Left hindlimb (tissue), 1 donor: ENCODE results near the gene SLC18A2.

ENCODE experiments used
- DNase-seq: peaks from one replicate; pipeline ENCODE4 v3.0.0-alpha.2; 2018

SLC18A2 gene

DNA sequence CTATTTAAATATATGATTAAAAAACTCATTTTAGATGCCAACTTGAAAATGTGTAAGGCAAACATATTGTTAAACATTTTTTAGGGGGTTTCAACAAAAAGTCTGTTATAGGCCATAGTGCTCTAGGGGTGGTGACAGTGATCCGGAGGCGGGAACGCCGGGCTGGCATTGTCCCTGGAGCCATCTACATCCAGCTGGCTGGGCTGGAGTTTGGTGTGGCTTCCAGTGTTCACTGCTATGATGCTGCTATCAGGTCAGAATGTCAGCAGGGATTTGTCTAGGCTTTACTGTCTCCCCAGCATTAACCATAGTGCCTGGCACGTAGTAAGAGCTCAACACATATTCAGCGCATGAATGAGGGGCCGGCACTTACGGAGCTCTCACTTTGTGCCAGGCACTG lies 1.9 kb upstream of the SLC18A2 start:
- no peak for DNase-seq

DNA sequence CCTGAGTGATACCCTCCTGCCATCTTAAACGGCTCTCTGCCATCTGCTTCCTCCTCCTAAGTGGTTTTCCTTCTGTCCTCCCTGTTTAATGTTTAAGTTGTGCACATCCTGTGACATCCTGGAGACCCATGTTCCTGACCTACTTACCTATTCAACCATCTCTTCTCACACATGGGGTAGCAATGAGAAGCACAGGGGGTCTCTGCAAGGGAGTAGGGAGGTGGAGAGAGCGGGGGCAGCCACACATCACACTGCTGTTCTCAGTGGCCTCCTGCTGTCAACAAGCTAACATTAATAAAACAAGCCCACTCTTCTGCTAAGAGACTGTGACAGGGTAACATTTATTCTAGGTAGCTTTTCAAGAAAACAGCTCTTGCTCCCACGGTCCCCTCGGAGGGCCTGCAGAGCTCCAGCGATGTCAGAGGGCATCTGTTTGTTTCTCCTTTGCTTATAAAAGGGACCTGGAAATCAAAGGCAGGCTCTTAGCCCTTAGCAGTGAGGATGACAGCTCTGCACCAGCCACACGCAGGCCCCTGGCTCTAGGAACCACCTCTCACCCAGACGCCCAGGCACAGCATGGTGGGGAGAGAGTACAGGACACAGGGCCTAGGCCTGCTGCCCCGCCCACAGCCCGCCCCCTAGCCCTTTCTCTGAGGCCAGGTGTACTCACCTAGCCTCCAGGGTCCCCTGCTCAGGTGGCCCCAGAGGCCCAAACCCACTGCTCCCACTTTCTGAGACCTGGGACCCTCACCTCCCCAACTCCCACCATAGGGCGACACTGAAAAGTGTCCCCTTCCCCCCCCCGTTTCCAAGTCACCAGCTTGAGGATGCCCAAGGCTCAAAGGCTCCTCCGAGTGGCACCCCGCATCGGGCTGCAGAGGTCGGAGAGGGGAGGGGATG lies 943 bp upstream of the SLC18A2 start:
- no peak for DNase-seq

DNA sequence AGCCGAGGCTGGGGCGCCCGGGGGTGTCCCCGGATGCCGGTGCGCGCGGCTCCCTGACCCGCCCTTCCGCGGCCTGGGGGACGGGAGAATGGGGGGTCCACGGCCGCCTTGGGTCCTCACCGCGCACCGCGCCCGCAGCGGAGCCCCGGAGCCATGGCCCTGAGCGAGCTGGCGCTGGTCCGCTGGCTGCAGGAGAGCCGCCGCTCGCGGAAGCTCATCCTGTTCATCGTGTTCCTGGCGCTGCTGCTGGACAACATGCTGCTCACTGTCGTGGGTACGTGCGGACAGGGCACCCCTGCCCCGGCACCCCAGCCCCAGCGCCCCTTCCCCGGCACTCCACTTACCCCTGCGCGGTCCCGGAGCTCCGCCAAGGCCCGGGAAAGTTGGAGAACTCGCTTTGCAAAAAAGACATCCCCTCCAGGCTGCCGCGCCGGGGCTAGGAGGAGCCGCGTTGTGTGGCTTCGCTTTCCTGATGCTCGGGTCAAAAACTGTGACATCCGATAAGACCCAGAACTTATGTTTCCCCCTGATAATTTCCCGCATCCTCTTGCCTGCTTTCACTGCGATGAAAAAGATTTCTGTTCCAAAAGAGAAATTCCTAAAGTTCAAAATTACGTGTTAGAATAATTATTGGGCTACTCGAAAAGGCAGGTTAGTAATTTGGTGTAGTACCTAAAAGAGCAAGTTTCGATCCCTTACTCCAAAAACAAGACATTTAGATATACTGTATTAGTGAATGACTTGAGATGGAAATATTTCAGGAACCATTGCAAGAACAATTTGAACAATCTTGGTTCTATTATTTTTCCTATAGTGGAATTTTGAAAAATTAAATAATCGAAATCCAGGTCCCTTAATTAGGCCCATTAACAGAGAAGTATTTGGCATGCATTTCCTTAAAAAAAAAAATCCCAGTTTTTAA lies 888 bp downstream of the SLC18A2 start:
- DNase-seq, result no peak

DNA sequence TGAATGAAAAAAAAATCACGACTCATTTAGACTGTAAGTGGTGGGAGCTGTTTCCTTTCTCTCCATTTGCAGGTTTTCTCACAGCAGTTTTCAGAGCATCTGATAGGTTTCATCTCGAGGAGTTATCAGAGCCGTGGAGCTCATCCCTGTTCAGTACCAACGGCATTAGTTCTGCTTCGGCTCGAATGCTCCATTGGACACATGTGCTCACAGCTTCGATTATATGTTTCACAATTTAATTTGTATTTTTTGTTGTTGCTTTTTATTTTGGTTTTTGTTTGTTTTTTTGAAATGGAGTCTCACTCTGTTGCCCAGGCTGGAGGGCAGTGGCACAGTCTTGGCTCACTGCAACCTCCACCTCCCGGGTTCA lies 1.5 kb downstream of the SLC18A2 start:
- no peak for DNase-seq

DNA sequence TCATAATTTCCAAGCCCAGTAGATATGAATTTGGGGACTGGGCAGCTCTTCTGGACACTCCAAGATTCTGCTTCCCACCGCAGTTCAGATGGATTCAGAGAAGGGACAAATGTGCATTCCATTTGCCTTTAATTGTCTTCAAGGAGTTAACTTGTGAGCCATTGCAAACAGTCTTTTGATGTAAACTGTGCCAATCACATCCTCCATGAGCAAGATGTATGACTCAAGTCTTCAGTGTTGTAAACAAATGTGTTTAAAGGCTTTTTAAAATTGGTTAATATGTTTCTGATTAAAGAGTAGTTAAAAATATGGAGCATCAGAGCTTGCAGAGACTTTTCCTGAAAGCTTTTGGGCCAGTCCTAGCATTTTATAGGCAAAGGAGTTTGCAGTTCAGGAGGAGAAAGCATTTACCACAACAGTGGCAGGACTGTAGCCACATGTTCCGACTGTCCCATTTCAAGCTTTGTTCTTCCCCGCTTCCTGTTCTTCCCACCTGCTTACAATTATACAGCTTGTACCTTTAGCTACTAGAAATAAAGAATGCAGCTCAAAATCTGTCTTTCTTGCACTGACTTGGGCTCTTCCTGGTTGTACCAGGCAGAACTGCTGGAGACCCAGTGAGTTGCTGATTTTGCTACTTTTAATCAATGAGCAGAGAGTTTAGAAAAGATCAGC lies 6.2 kb downstream of the SLC18A2 start:
- no peak for DNase-seq

DNA sequence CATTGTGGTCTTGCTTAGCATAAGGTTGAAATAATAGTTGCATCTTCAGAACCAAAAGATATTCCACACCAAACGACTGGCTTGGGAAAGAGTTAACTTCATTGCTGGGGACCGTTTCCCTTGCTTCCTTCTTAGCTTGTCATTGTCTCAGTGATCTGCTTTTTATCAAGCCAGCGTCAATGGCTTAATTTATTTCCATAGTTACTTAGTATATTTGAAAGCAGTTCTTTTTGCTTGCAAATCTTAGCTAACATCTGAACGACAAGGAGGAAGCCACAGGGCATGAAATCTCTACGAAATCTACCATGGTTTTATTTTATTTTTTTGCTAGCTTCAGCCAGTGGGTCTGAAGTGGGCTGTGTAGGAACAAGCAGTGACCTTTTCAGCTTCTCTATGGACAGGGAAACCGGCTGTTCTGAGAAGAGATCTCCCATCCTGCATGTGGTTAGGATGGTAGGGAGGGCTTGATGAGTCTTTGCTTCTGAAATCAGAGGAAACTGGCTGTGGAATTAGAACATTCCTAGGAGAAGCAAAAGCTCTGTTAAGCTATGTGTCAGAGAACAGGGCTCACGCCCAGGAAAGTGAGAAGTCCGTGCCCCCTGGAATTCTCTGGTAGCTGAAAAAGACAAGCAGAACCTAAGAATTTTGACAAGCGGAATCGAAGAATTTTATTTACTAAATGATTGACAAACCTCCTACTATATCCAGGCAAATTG lies 8.0 kb downstream of the SLC18A2 start:
- no peak for DNase-seq

DNA sequence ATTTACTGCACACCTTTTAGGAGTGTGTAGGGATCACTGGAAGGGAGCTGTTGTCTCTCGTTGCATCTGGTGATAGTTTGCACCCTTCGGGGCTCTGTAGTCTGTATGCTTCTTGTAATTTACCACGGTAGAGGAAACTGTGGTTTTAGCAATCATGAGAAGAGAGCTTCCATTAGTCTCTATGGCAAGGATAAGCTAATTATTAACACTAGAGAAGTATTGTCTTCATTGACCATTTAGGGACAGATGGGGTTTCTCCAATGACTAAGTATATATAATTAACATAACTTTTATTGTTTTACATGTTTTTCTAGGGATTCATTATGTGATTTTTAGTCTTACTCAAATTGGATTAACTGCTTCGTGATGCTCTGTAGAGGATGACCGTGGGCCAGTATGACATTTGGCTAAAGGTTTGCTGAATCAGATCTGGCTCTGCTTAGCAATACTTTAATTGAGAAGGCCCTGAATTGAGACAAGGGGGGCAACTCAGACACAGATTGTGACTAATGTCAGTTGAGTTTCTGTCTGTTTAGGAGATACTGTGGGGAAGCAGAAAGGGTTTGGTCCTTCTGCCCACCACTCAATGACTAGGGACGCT lies 8.7 kb downstream of the SLC18A2 start:
- DNase-seq, result no peak

DNA sequence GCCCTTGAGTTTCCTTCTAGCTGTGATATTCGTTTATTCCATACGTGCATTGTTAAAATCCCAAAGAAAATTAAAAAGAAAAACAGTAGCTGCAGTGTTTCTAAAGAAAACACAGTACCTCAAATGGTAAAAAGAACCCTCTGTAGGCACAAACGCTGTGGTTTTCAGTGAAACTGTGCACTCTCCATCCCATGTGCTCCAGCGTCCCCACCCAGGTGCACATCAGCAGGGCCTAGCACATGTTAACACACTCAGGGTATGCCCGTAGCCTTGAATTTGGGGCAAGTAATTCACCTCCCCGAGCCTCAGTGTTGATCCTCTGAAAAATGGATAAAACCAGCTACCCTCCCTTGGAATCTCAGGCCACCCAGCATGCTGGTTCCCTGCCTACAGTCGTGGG lies 9.5 kb downstream of the SLC18A2 start:
- DNase-seq, result no peak

DNA sequence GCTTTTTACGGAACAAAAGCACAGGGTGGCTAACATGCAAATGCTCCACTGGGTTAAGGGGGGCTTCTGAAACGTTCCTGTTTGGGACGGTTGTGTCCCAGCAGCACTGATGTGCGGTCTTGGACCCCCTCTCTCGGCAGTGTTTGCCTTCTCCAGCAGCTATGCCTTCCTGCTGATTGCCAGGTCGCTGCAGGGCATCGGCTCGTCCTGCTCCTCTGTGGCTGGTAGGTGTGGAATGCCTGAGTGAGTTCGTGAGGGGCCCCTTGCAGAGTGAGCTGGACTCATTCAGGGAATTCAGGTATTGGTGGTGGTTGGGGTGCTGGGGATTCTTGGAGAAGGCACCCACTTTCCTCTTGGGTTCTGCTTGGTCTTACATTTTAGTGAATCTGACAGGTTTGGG lies 13.0 kb downstream of the SLC18A2 start:
- DNase-seq, result no peak

DNA sequence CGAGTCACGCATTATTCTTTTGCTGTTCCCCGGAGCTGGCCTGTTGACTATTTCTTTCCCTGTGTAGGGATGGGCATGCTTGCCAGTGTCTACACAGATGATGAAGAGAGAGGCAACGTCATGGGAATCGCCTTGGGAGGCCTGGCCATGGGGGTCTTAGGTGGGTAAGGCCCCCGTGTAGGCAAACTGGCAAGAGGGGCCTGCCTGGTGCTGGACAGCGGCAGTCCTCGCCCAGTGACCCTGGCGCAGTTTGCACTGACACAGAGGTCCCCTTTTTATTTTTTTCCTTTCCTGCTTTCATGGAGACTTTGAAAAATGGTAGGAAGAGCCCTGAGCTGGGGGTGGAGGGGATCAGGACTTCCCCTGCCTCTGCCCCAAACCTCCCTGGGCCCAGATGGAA lies 13.4 kb downstream of the SLC18A2 start:
- no peak for DNase-seq

DNA sequence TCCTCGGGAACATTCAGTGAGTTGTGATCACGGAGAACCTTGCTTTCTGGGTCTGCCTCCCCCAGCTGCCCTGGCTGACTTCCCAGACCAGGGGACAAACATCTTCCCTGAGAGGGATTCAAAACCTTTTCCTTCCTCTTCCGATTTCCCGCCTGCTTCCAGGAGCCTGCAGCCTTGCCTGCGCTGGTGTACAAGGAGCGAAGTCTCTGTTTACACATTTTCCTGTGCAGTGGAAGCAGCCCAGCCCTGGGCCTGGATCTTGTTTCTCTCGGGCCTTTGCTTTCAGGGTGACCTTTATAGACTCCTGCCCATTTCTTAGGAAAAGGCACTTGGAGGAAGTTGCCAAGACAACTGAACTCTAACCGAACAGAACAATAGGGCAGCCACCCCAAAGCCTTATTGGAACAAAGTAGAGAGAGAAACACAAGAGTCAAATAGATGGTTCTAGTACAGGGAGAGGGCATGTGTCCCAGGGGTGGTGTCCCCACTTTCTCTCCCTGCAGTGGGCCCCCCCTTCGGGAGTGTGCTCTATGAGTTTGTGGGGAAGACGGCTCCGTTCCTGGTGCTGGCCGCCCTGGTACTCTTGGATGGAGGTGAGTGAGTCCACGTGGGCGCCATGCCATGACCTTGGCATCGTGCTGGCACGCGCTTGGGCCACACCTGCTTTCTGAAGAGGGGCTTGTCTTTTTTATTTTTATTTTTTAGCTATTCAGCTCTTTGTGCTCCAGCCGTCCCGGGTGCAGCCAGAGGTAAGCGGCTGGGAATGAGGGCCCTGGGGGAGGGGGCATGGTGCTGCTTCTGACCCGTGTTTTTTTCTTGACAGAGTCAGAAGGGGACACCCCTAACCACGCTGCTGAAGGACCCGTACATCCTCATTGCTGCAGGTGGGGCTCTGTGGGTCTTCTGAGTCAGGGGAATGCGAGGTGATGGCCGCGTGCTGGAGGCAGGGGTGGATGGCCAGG lies 14.1 kb downstream of the SLC18A2 start:
- no peak for DNase-seq

DNA sequence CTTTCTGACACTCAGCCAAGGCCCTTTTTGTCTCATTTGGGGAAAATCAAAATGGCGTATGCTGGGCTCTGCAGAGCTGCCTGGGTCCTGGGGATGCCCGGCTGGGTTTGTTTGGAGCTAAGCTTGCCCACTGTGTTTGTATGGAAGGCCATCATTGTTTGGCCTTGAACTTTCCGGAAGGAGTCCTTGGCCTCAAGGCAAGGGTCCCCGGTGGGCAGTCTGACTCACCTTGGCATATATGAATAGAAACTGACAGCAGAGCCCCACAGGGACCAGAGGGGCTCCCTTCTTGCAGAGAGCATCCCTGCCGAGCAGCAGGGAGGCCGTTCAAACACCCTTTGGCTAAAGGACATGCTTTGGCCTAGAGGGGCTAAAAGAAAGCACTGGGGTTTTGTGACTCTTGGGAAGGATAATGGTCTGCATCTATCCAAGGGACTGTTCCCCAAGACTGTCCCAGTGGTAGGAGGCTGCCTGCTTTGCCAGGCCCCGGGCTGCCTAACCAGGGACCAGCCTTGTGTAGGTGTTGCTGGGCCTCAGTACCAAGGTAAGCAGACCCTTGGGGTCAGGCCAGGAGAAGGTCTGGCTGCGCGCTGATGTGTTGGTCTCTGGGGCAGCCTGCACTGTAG lies 15.0 kb downstream of the SLC18A2 start:
- no peak for DNase-seq

DNA sequence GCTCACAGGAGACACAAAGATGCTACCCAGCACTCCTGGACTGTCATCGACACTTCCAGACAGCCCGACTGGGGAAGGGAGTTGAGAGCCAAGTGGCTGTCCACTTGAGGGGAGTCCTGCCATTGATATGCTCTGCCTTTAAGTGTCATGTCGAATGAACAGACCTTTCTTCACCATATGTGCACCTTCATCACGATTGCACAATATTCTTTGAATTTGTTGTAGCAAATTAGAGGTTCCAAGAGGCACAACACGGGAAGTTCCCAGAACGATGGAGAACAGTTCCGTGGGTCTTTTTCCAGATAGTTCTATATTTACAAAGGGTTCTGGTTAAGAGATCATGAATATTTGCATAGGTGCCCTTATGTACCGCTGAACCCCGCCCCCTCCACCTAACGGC lies 16.0 kb downstream of the SLC18A2 start:
- no peak for DNase-seq

DNA sequence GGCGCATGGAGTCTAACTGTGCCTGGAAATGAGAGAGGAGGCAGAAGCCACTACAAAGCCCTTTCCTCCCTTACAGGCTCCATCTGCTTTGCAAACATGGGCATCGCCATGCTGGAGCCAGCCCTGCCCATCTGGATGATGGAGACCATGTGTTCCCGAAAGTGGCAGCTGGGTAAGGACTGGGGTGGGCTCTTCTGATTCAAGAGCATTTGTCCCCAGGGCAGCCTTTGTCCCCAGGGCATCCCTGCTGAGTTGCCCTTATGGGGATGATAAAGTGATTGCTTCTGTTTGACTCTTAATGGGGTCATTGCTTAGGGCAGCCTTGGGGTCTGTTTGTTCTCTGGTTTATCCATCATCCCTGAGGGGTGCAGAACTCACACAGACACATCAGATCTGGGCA lies 16.8 kb downstream of the SLC18A2 start:
- DNase-seq, result no peak

DNA sequence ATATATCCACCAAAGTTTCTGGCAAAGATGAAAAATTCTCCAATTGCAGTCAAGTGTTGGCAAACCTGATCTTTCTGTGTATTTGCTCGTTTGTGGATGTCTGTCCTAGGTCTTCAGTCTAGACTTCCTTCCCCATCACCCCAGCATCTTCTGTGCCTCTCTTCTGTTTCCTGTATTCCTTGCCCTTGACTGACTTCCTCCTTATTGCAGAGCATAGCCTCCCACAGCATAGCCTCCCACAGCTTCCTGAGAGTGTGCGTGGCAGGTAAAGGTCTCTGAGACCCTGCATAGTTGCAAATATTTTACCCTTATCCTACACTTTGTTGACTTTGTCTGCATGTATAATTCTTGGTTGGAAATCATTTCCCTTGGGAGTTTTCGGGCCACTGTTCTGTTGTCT lies 18.4 kb downstream of the SLC18A2 start:
- no peak for DNase-seq

DNA sequence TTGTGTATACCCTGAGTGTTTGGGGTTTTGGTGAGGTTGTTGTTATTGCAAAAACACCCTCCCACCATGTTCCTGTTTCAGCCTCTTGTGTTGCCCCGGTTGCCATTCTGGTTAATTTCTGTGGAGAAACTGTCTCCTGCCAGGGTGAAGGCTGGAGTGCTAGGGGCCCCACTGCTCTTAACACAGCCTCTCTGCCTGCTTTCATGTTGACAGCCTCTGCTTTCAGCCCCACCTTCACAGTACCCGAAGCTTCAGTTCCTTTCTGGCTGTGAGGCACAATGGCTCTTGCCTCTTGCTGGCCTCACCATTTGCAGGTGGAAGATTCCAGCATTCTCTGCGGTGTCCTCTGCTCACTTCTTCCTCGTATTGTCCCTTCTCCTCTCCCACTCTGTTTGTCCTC lies 19.2 kb downstream of the SLC18A2 start:
- no peak for DNase-seq

DNA sequence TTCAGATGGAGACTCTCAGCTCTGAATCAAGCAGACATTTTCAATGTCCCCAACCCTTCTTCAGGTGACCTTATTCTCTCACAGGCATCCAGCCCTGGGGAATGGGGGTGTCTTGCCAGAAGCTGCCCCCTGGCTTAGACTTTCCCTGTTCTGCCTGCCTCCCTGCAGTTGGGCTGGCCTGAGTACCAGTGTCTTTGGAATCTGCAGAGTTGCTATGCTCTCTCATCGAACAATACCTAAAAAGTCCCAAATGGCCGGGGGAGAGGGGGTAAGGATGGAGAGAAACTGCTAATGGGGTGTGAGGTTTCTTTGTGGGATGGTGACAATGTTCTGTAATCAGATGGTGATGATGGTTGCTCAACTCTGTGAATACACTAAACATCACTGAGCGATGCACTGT lies 20.6 kb downstream of the SLC18A2 start:
- no peak for DNase-seq

DNA sequence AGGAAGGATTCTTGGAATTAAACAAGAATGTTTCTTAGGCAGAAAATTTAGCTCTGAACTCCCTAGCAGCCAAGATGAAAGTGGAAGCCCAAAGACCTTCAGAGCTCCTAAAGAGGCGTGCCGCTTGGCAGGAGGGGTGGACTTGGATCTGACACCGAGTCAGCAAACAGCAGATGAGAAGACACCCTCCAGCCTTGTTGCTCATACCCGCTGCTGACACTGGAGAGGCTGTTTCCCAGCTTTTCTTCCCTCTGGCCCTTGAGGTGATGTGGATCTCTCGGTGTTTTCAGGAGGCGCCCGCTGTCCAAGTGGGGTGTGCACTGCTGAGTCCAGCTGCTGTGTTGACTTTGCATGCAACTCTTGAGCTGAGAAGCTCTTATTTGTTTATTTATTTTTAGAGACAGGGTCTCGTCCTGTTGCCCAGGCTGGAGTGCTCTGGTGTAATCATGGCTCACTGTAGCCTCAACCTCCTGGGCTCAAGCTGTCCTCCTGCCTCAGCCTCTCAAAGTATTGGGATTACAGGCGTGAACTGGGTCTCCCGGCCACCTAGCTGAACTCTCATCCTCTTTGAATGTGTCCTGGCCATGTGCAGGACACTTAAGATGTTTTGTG lies 21.5 kb downstream of the SLC18A2 start:
- no peak for DNase-seq

DNA sequence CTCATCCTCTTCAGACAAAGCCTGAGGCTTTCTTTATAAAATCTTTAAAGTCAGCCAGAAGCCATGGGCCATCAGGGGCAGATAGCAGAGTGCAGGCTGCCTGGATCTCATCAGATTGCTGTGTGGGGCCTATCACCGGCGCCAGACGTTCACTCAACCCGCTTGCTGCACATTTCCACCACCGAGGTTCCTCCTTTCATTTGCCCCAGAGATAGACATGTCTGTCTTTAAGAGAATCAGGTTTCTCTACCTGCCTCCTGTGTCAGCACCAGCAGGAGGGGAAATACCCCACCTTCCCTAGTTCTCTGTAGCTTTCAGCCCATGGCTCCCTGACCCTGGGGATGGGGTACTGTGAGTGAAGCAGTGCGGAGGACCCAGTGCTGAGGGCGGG lies 22.0 kb downstream of the SLC18A2 start:
- DNase-seq, result no peak

DNA sequence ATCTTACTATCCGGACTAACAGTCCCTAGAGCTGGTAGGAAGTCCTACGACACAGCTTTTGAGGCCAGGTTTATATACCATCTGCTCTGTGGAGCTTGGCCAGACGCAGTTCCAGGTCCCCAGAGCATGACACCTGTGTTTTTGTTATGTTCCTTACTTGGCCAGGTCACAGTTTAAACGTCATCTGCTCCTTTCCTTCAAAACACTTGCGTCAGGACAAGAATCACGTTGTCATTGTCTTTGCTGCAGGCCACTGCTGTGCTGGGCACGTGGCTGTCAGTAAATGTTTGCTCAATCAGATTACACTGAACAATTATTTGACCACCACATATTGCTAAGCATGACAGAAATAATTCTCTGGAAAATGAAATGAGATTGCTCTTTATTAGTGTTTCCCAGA lies 23.9 kb downstream of the SLC18A2 start:
- DNase-seq, result no peak
